ENCODE measurements around the gene XYLB.

The XYLB gene

GRCh38 chr3:38458796-38459498, 112.4 kb downstream of the XYLB start:
- TF ChIP-seq CTCF (IDR thresholded peaks at IDR 0.05; ENCODE audit: borderline replicate concordance, insufficient read depth, low read depth, low read length) = no peak
- H3K4me3 ChIP-seq (ENCODE audit: low read depth, low read length) = no peak overlapping the region

DNA sequence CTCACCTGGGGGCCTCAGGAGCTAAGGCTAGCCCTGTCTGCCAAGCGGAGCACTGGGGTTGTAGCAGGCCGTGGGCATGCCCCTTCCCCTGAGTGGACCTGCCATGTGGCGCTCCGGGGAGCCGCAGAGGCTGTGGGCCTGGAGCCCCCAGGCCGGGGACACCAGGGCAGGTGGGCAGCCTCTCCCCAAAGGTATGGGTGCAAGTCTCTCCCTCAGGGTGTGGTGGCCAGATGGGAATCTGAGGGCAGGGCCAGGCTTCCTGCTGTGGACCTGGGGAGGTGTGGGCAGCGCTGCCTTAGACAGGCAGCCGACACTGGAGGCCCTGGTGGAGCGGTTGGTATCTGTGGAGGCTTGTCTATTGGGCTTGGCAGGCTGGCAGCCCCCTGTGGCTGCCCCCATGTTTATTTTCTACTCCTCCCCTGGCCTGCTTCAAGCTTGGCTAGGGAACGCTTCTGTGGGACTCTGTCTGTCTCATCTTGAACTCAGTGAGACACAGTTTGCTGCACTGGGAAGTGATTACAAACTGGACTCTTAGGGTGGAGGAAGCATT, 113.0 kb downstream of the XYLB start:
- TF ChIP-seq CTCF (IDR thresholded peaks at IDR 0.05; ENCODE audit: borderline replicate concordance, insufficient read depth, low read depth, low read length) = no peak

GRCh38 chr3:38460377-38461270, 114.0 kb downstream of the XYLB start:
- H3K4me3 ChIP-seq (ENCODE audit: low read depth, low read length) = no peak overlapping the region
- TF ChIP-seq CTCF (IDR thresholded peaks at IDR 0.05; ENCODE audit: borderline replicate concordance, insufficient read depth, low read depth, low read length) = no peak

More for the DNA sequence above, 113.0 kb downstream of the XYLB start:
- no peak overlapping the region for H3K4me3 ChIP-seq (ENCODE audit: low read depth, low read length)

Data from GM12875 (cell line).